Muscle of leg (tissue), 16 donors: ENCODE data around the gene ZNF77. TPM values are rescaled to one million over a fixed set of nuclear protein-coding genes. Genes with fewer than 3 reads are reported as not detected.
A peak's percentile ranks its signal among the peaks of the same experiment; 100 is the strongest.
"Not testable (repeated sequence)": the region's sequence is repeated elsewhere in the genome, so short reads cannot be mapped to it uniquely, and the experiment has no call there.

Source experiments
- DNase-seq: peaks from one replicate; pipeline ENCODE4 v3.0.0; 2013
- H3K27ac ChIP-seq: one replicate; pipeline ENCODE4 v1.5.1; 2013; ENCODE audit warnings: mild to moderate bottlenecking, low read length, control low read depth
- H3K27me3 ChIP-seq: one replicate; pipeline ENCODE4 v1.6.1; 2013; ENCODE audit warnings: low read length; ENCODE audit not compliant: control insufficient read depth, insufficient read depth
- H3K36me3 ChIP-seq: one replicate; pipeline ENCODE4 v1.6.1; 2013; ENCODE audit warnings: low read length; ENCODE audit not compliant: control insufficient read depth, insufficient read depth
- H3K4me1 ChIP-seq: one replicate; pipeline ENCODE4 v1.6.1; 2013; ENCODE audit warnings: low read length; ENCODE audit not compliant: control insufficient read depth, insufficient read depth
- H3K4me3 ChIP-seq: one replicate; pipeline ENCODE4 v1.5.1; 2013; ENCODE audit warnings: low read length, control low read depth
- H3K9me3 ChIP-seq: replicated peaks from 2 replicates; pipeline ENCODE4 v1.6.1; 2013; ENCODE audit warnings: low read depth, low read length; ENCODE audit not compliant: control insufficient read depth
- WGBS: methylation state at CpG from one replicate; pipeline ENCODE4 v1.1.5; 2013; ENCODE audit warnings: missing lambda C conversion rate; ENCODE audit not compliant: insufficient coverage; 5-methylcytosine and 5-hydroxymethylcytosine counted together
- long read RNA-seq, 11 donors: transcript quantifications; one replicate each; lab custom pipeline, GENCODE V29; 2026
- polyA plus RNA-seq, 8 donors: library from polyadenylated mRNA; unstranded; fragments of 120-200 nt; gene quantifications; one replicate each; pipeline versions ENCODE4 v1.2.1 to v1.2.3, GENCODE V29; 2013; ENCODE audit warnings: inconsistent platforms in 1 of 8, low replicate concordance in 1 of 8; ENCODE audit not compliant: insufficient read length in 8 of 8, insufficient read depth in 1 of 8
- total RNA-seq: library from RNA; stranded (reverse); fragments of 120-200 nt; gene quantifications from one replicate; pipeline ENCODE4 v1.2.4, GENCODE V29; 2013

The ZNF77 gene
- total RNA-seq (10.0 TPM), polyA plus RNA-seq (1 to 10 TPM; 4.1 to 9.5 (median 4.8) TPM)
- long read RNA-seq, donor 1: 0 reads
- long read RNA-seq, donor 2: 0 reads
- long read RNA-seq, donor 3: 0 reads
- long read RNA-seq, donor 4: 0 reads
- long read RNA-seq, donor 5, partial matches to known transcripts: 0 of 4 reads
- long read RNA-seq, donor 5, other reads (novel, unspliced or antisense): 0 of 4 reads
- long read RNA-seq, donor 6: 0 reads
- long read RNA-seq, donor 7: 0 reads
- long read RNA-seq, donor 8, partial matches to known transcripts: 0 of 2 reads
- long read RNA-seq, donor 8, other reads (novel, unspliced or antisense): 0 of 2 reads
- long read RNA-seq, donor 9: 0 reads
- long read RNA-seq, donor 10, partial matches to known transcripts: 0 of 1 reads
- long read RNA-seq, donor 10, other reads (novel, unspliced or antisense): 0 of 1 reads
- long read RNA-seq, donor 11, partial matches to known transcripts: 0 of 2 reads
- long read RNA-seq, donor 11, other reads (novel, unspliced or antisense): 0 of 2 reads

GRCh38 chr19:2944775-2945574 is at the start of gene ZNF77:
Gene ZNF77 (minus strand): TSS chr19:2944971. CDS start chr19:2944840, 131 bp downstream.
- peak; percentile 100 for DNase-seq
- WGBS: under 1% methylated on average over 69 of the region's 74 CpGs

GRCh38 chr19:2993579-2993978 is 48.8 kb upstream of the ZNF77 start:
- DNase-seq: no peak
- Histone ChIP-seq H3K27me3 (no peaks in the 10 kb centered on the region), H3K27ac (no peak overlapping the region), H3K4me1 (no peaks in the 10 kb centered on the region), H3K4me3 (no peak overlapping the region), H3K36me3 (peaks cover 13% of the 10 kb centered on the region), H3K9me3 (no peaks in the 10 kb centered on the region)
- WGBS: 20% methylated on average over 1 of the region's 9 CpGs

More at GRCh38 chr19:2944775-2945574, at the start of gene ZNF77:
- Histone ChIP-seq H3K27me3 (no peaks in the 10 kb centered on the region), H3K4me3 (peak within 1 kb of the TSS; percentile 87), H3K27ac (peak within 1 kb of the TSS; percentile 87), H3K9me3 (no peaks in the 10 kb centered on the region), H3K4me1 (peaks cover 29% of the 10 kb centered on the region), H3K36me3 (peaks cover 2% of the 10 kb centered on the region)

- H3K4me1 ChIP-seq: no peaks in the 10 kb centered on the region
- no peak for DNase-seq
- peaks cover 11% of the 10 kb centered on the region for H3K36me3 ChIP-seq
- no peaks in the 10 kb centered on the region for H3K27me3 ChIP-seq
- WGBS: 61% methylated on average over 11 of the region's 14 CpGs
- no peak overlapping the region for H3K27ac ChIP-seq
- no peak overlapping the region for H3K4me3 ChIP-seq
- H3K9me3 ChIP-seq: no peaks in the 10 kb centered on the region
Observed at GRCh38 chr19:2992958-2993357, 48.2 kb upstream of the ZNF77 start.

- H3K4me3 ChIP-seq, H3K4me1 ChIP-seq, H3K9me3 ChIP-seq, H3K27me3 ChIP-seq, H3K27ac ChIP-seq, H3K36me3 ChIP-seq, DNase-seq: not testable (repeated sequence)
- WGBS: 94% methylated on average over 11 of the region's 11 CpGs
Observed at GRCh38 chr19:2992333-2992732, 47.6 kb upstream of the ZNF77 start.

- H3K36me3 ChIP-seq: no peaks in the 10 kb centered on the region
- no peak overlapping the region for H3K4me3 ChIP-seq
- no peak overlapping the region for H3K27ac ChIP-seq
- peaks cover 6% of the 10 kb centered on the region for H3K27me3 ChIP-seq
- peaks cover 13% of the 10 kb centered on the region for H3K4me1 ChIP-seq
- no peaks in the 10 kb centered on the region for H3K9me3 ChIP-seq
- DNase-seq: no peak
- 95% methylated on average over 14 of the region's 15 CpGs for WGBS
Observed at GRCh38 chr19:2989236-2989946, 44.6 kb upstream of the ZNF77 start.

GRCh38 chr19:2988568-2988967 is 43.8 kb upstream of the ZNF77 start:
- Histone ChIP-seq H3K27ac (no peak overlapping the region), H3K36me3 (no peaks in the 10 kb centered on the region), H3K27me3 (peaks cover 9% of the 10 kb centered on the region), H3K4me1 (peaks cover 21% of the 10 kb centered on the region), H3K4me3 (no peak overlapping the region), H3K9me3 (no peaks in the 10 kb centered on the region)
- 87% methylated on average over 3 of the region's 3 CpGs for WGBS
- DNase-seq: no peak

GRCh38 chr19:2987797-2988196 is 43.0 kb upstream of the ZNF77 start:
- Histone ChIP-seq H3K27me3 (peaks cover 9% of the 10 kb centered on the region), H3K27ac (no peak overlapping the region), H3K4me1 (peaks cover 29% of the 10 kb centered on the region), H3K4me3 (no peak overlapping the region), H3K36me3 (no peaks in the 10 kb centered on the region), H3K9me3 (no peaks in the 10 kb centered on the region)
- 47% methylated on average over 5 of the region's 12 CpGs for WGBS
- no peak for DNase-seq

- Histone ChIP-seq H3K4me3 (no peak overlapping the region), H3K27ac (no peak overlapping the region), H3K9me3 (no peaks in the 10 kb centered on the region), H3K36me3 (no peaks in the 10 kb centered on the region), H3K27me3 (peaks cover 9% of the 10 kb centered on the region), H3K4me1 (peaks cover 35% of the 10 kb centered on the region)
- 10% methylated on average over 13 of the region's 20 CpGs for WGBS
- peak; percentile 50 for DNase-seq
Observed at GRCh38 chr19:2986951-2987524, 42.3 kb upstream of the ZNF77 start.

GRCh38 chr19:2984215-2984528 is 39.4 kb upstream of the ZNF77 start:
- peak overlapping the region; percentile 38 for H3K4me3 ChIP-seq
- H3K9me3 ChIP-seq: no peaks in the 10 kb centered on the region
- H3K27me3 ChIP-seq: peaks cover 13% of the 10 kb centered on the region
- WGBS: 0% methylated on average over 4 of the region's 14 CpGs
- H3K4me1 ChIP-seq: peaks cover 44% of the 10 kb centered on the region
- H3K36me3 ChIP-seq: no peaks in the 10 kb centered on the region
- DNase-seq: no peak
- peak overlapping the region; percentile 83 for H3K27ac ChIP-seq
